ENCODE results near the gene GNAT2.

GRCh38 chr1:109605381-109605780 lies 14.0 kb downstream of the GNAT2 start:
- TF ChIP-seq, protein P1, sequence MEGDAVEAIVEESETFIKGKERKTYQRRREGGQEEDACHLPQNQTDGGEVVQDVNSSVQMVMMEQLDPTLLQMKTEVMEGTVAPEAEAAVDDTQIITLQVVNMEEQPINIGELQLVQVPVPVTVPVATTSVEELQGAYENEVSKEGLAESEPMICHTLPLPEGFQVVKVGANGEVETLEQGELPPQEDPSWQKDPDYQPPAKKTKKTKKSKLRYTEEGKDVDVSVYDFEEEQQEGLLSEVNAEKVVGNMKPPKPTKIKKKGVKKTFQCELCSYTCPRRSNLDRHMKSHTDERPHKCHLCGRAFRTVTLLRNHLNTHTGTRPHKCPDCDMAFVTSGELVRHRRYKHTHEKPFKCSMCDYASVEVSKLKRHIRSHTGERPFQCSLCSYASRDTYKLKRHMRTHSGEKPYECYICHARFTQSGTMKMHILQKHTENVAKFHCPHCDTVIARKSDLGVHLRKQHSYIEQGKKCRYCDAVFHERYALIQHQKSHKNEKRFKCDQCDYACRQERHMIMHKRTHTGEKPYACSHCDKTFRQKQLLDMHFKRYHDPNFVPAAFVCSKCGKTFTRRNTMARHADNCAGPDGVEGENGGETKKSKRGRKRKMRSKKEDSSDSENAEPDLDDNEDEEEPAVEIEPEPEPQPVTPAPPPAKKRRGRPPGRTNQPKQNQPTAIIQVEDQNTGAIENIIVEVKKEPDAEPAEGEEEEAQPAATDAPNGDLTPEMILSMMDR (tag by site-specific recombination; IDR thresholded peaks at IDR 0.05): no peak
- TF ChIP-seq PATZ1 (tag by site-specific recombination; IDR thresholded peaks at IDR 0.05) (no peak), ZBTB8A (tag by site-specific recombination; IDR thresholded peaks at IDR 0.05) (no peak), ZNF580 (tag by site-specific recombination; IDR thresholded peaks at IDR 0.05) (no peak), ZBTB17 (tag by site-specific recombination; IDR thresholded peaks at IDR 0.05) (no peak), YY1 (tag by site-specific recombination; IDR thresholded peaks at IDR 0.05) (no peak), ZNF140 (tag by site-specific recombination; IDR thresholded peaks at IDR 0.05) (no peak), ZNF610 (tag by site-specific recombination; IDR thresholded peaks at IDR 0.05; ENCODE audit: borderline replicate concordance) (no peak), ZNF747 (tag by site-specific recombination; IDR thresholded peaks at IDR 0.05) (no peak), ZNF76 (tag by site-specific recombination; IDR thresholded peaks at IDR 0.05; ENCODE audit: borderline replicate concordance, low read depth) (no peak), KLF17 (tag by site-specific recombination; IDR thresholded peaks at IDR 0.05) (no peak), SALL2 (tag by site-specific recombination; IDR thresholded peaks at IDR 0.05; ENCODE audit: borderline replicate concordance) (no peak)
- TF ChIP-seq, protein P2, sequence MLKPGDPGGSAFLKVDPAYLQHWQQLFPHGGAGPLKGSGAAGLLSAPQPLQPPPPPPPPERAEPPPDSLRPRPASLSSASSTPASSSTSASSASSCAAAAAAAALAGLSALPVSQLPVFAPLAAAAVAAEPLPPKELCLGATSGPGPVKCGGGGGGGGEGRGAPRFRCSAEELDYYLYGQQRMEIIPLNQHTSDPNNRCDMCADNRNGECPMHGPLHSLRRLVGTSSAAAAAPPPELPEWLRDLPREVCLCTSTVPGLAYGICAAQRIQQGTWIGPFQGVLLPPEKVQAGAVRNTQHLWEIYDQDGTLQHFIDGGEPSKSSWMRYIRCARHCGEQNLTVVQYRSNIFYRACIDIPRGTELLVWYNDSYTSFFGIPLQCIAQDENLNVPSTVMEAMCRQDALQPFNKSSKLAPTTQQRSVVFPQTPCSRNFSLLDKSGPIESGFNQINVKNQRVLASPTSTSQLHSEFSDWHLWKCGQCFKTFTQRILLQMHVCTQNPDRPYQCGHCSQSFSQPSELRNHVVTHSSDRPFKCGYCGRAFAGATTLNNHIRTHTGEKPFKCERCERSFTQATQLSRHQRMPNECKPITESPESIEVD (tag by site-specific recombination; IDR thresholded peaks at IDR 0.05): no peak
